HG02840 (cell line): Measurements from ENCODE around the gene TNRC6C.

Source experiments
- ATAC-seq: cut with Tn5 transposase; IDR thresholded peaks from one replicate; pipeline ENCODE4 v1.9.1; 2021; ENCODE audit warnings: mild to moderate bottlenecking, moderate library complexity, moderate number of reproducible peaks; ENCODE audit not compliant: unreplicated experiment, low FRiP score

The TNRC6C gene

DNA sequence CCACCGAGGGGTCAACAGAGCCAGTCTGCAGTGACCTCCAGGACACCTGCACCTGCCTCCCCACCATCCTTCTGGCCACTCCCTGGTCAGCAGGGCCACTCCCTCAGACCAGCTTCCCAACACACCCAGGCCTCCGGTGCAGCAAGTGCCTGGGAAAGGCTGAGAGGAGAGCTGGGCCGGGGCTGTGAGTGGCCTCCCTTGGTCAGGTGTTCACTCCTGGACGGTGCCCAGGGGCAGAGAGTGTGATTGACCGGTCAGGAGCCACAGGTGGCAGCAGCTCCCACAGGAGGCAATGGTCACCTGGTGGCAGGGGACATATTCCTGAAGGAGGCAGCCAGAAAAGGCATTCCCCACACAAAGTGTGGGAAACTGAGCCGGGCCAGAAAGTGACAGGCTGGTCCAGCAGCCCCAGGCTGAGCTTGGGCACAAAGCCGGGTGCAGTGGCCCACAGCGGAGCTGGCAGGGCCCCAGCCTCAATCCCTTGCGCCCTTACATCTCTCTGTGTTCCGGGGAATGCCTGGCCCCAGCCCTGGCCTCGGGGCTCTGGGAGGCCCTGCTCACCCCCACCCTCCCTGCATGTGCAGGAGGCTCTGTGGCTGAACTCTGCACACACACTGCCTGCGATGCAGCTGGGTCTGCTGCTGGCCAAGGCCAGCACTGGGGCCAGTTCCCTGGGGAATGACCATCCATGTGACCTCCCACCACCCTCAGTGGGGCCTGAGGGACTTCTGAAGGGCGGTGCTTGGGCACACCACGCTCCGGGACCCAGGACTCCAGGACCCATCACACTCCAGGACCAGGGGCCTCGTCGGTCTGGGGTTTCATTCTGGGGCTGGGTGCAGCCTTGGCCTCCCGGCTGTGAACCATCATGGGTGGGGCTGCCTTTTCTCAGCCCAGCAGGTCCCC, 186.5 kb downstream of the TNRC6C start:
- ATAC-seq, result no peak

DNA sequence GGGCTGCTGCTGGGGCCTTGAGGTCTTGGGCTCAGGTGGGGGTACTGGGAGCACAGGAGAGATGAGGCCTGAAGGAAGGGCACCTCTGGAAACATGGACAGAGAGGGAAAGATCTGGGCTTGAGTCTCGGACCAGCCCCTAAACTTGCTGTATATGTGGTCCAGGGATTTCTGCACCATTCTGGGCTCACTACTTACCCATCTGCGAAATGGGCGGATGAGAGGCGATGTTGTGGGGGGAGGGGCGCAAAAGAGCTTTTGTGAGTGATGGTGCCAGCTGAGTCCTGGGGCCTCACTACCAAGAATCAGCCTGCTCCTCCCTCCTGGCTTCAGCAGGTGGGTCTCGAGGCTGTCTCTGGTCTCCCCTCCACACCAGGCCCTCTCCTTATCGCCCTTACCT, 188.0 kb downstream of the TNRC6C start:
- no peak for ATAC-seq

DNA sequence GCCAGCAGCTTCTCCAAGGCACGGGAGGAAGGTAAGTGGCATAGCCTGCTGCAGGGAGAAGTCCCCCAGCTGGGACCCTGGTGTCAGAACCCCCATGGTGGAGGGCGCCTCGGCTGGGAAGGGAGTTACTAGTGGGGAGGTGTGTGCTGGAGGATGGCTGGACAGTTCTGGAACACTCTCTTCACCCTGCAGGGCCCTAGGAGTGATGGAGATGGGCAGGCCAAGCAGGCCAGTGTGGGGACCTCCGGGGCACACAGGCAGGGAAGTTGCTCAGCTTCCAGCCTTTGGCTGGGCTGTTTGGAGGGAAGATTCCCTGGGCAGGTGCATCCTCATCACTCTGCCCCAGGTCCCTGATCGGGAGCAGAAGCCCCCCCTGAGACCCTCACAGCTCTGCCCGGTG, 188.4 kb downstream of the TNRC6C start:
- no peak for ATAC-seq

DNA sequence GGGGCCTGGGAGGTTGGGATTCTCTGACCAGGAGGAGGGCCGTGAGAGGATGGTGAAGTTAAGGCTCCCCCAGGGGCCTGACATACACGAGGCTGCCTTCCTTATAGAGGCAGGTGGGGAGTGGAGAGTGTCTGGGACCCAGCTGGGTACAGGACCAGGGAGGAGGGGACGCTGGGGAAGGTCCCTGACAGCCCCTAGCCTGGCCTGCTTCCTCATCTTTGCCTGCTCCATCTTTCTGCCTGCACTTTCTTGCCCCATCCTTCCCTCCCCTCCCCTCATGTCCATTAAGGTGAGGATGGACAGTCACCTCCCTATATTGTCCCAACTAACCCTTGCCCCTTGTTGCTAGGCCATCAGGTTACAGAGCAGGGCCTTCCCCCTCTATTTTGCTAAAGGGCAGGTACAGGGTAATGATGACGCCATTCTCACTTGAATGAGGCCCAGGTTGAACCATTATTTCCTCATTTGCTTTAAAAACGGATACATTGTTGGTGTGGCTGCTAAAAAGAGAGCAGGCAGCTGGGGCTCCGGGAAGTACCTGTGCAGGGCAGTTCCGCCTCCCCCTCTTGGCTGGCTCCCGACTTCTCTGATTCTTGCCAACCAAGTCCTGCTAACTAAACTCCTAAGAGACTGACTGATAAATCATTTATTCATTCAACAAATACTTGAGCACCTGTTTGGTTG, 189.0 kb downstream of the TNRC6C start:
- ATAC-seq, result no peak

DNA sequence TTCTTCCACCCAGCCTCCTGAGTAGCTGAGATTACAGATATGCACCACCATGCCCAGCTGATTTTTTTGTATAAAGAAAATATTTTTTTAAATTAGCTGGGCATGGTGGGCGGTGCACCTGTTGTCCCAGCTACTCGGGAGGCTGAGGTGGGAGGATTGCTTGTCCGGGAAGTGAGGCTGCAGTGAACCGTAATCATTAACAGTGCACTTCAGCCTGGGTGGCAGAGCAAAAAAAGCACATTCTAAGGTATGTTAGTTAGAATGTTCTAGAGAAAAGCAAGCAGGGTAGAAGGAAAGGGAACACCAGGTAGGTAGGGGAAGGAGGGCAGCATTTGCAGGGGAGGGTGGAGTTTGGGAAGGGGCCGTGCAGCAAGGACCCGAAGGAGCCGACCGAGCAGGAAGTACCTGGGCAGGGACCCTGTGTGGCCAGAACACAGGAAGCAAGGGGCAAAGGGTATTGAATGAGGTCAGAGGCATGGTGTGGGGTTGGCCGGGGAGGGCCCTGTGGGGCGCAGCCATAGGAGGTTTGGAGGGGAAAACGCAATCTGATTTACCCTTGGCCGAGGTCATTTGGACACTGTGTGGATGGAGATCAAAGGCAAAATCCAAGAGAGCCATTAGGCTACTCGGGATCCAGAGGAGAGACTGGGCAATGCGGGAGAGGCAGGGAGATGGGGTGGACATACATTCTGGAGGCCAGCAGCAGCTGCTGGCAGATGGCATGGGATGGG, 189.9 kb downstream of the TNRC6C start:
- no peak for ATAC-seq

DNA sequence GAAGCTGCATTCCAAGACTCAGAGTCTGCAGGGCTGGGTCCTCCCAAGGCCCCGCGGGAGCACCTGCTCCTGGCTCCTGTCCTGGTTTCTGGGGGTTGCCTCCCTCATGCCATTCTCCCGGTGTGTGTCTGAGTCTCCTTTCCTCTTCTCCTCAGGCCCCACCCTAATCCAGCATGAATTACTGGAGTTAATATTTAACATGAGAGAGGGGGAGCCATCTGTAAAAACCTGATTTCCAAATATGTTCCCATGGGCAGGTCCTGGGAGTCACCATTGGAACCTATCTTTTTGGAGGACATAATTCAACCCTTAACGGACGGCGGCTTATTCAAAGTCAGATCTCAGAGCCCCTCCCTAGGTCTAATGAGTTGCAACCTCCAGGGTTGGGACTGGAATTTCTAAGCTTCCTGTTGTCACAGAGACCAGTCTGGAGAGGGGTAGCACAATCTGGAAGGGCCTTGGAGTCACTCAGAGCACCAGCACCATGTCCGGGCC, 193.1 kb downstream of the TNRC6C start:
- no peak for ATAC-seq

DNA sequence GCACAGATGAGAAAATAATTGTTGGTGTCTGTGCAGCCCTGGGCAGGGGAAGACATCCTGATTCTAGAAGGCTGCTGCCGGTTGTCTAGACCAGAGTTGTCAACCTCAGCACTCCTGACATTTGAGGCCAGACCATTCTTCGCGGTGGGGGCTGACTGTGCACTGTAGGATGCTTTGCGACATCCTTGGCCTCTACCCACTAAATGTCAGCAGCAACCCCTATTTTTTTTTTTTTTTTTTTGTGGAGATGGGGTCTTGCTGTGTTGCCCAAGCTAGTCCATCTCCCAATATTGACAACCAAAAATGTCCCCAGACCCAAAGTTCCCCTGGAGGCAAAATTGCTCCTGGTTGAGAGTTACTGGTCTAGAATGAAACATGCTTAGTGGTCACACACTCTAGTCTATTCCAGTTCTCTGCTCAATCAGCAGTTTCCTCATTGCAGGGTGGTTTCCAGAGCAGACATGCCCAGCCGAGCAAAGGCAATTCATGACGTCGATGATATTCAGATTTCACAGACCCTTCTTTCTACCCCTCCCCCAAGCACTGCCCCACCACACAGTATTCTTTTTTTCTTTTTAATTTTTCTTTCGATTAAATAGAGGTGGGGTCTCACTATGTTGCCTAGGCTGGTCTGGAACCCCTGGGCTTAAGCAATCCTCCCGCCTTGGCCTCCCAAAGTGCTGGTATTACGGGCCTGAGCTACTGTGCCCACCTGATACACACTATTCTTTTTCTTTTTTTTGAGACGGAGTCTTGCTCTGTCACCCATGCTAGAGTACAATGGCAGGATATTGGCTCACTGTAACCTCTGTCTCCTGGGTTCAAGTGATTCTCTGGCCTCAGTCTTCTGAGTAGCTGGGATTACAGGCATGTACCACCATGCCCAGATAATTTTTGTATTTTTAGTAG, 196.7 kb downstream of the TNRC6C start:
- ATAC-seq, result peak; percentile 47
